ENCODE results near the gene COG6.

GRCh38 chr13:39632994-39633393, 22.5 kb upstream of the COG6 start:
- TF ChIP-seq CTCF (IDR thresholded peaks at IDR 0.05; ENCODE audit: low read depth, low read length, missing input control) = no peak
- TF ChIP-seq TAF1 (conservative IDR thresholded peaks at IDR 0.05) = no peak
- no peak for TF ChIP-seq GABPA (IDR thresholded peaks at IDR 0.05 in 1 of 2, conservative IDR thresholded peaks at IDR 0.05 in 1 of 2)
- TF ChIP-seq, protein P1, sequence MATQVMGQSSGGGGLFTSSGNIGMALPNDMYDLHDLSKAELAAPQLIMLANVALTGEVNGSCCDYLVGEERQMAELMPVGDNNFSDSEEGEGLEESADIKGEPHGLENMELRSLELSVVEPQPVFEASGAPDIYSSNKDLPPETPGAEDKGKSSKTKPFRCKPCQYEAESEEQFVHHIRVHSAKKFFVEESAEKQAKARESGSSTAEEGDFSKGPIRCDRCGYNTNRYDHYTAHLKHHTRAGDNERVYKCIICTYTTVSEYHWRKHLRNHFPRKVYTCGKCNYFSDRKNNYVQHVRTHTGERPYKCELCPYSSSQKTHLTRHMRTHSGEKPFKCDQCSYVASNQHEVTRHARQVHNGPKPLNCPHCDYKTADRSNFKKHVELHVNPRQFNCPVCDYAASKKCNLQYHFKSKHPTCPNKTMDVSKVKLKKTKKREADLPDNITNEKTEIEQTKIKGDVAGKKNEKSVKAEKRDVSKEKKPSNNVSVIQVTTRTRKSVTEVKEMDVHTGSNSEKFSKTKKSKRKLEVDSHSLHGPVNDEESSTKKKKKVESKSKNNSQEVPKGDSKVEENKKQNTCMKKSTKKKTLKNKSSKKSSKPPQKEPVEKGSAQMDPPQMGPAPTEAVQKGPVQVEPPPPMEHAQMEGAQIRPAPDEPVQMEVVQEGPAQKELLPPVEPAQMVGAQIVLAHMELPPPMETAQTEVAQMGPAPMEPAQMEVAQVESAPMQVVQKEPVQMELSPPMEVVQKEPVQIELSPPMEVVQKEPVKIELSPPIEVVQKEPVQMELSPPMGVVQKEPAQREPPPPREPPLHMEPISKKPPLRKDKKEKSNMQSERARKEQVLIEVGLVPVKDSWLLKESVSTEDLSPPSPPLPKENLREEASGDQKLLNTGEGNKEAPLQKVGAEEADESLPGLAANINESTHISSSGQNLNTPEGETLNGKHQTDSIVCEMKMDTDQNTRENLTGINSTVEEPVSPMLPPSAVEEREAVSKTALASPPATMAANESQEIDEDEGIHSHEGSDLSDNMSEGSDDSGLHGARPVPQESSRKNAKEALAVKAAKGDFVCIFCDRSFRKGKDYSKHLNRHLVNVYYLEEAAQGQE (IDR thresholded peaks at IDR 0.05) = no peak
- TF ChIP-seq, protein P2, sequence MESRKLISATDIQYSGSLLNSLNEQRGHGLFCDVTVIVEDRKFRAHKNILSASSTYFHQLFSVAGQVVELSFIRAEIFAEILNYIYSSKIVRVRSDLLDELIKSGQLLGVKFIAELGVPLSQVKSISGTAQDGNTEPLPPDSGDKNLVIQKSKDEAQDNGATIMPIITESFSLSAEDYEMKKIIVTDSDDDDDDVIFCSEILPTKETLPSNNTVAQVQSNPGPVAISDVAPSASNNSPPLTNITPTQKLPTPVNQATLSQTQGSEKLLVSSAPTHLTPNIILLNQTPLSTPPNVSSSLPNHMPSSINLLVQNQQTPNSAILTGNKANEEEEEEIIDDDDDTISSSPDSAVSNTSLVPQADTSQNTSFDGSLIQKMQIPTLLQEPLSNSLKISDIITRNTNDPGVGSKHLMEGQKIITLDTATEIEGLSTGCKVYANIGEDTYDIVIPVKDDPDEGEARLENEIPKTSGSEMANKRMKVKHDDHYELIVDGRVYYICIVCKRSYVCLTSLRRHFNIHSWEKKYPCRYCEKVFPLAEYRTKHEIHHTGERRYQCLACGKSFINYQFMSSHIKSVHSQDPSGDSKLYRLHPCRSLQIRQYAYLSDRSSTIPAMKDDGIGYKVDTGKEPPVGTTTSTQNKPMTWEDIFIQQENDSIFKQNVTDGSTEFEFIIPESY (IDR thresholded peaks at IDR 0.05) = no peak
- no peak for TF ChIP-seq ATF3 (IDR thresholded peaks at IDR 0.05)

All from liver (tissue), 3 donors.